GM12801 (cell line): ENCODE results near the gene CCDC102A.

Experiments
- CTCF ChIP-seq: IDR thresholded peaks from one replicate; pipeline ENCODE4 v1.5.1; 2011; ENCODE audit warnings: control low read depth; ENCODE audit not compliant: insufficient read length; ENCODE audit errors: extremely low read depth

CCDC102A gene

DNA sequence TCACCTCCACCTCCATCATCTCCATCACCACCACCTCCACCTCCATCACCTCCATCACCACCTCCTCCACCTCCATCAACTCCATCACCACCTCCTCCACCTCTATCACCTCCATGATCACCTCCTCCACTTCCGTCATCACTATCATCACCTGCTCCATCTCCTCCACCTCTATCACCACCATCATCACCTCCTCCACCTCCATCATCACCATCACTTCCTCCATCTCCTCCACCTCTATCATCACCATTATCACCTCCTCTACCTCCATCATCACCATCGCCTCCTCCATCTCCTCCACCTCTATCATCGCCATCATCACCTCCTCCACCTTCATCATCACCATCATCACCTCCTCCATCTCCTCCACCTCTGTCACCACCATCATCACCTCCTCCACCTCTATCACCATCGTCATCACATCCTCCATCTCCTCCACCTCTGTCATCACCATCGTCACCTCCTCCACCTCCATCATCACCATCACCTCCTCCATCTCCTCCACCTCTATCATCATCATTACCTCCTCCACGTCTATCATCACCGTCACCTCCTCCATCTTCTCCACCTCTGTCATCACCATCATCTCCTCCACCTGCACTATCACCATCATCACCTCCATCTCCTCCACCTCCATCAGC is 33.1 kb upstream of the CCDC102A start:
- no peak for TF ChIP-seq CTCF

DNA sequence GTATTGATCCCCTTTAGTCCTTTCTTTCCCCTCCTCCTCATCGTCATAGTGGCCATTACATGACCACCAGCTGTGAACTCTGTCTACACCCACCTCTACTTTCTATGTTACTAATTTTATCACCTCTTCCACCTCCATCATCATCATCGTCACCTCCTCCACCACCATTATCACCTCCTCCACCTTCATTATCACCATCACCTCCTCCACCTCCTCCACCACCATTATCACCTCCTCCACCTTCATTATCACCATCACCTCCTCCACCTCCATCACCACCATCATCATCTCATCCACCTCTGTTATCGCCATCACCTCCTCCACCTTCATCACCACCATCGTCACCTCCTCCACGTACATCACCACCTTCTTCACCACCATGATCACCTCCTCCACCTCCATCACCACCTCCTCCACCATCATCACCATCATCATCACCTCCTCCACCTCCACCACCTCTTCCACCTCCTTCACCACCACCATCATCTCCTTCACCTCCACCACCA is 31.9 kb upstream of the CCDC102A start:
- no peak for TF ChIP-seq CTCF

- no peak for TF ChIP-seq CTCF
Observed at GRCh38 chr16:57567691-57568090, 31.3 kb upstream of the CCDC102A start.

- no peak for TF ChIP-seq CTCF
Observed at GRCh38 chr16:57566436-57566835, 30.1 kb upstream of the CCDC102A start.

- no peak for TF ChIP-seq CTCF
Observed at GRCh38 chr16:57565461-57565860, 29.1 kb upstream of the CCDC102A start.

- TF ChIP-seq CTCF, result no peak
Observed at GRCh38 chr16:57564571-57565270, 28.4 kb upstream of the CCDC102A start.

DNA sequence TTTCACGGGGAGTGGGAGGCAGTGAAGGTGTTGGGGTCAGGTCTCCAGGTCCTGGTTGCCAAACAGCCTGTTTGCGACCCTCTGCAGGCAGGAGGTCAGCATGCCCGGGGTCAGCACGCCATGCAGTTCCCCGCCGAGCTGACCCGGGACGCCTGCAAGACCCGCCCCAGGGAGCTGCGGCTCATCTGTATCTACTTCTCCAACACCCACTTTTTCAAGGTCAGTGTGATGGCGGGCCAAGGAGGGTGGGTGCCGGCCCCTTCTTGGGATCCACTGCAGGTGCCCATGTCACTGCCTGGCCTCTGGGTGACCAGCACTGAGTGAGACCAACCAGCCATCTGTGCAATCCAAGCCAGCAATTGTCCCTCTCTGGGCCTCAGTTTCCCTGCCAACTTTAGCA is 27.4 kb upstream of the CCDC102A start:
- no peak for TF ChIP-seq CTCF
